ENCODE measurements around the gene CYSRT1.
"Not testable (repeated sequence)": the region's sequence is repeated elsewhere in the genome, so short reads cannot be mapped to it uniquely, and the experiment has no call there.

CYSRT1 gene

GRCh38 chr9:137241490-137242268 lies 16.7 kb downstream of the CYSRT1 start:
- H3K9me3 ChIP-seq (ENCODE audit: severe bottlenecking): no peaks in the 10 kb centered on the region
- peak overlapping the region; percentile 91 for H3K27ac ChIP-seq (ENCODE audit: poor library complexity, severe bottlenecking)
- H3K4me1 ChIP-seq (ENCODE audit: insufficient read depth, poor library complexity, severe bottlenecking): peaks cover 6% of the 10 kb centered on the region
- ATAC-seq (ENCODE audit: low read depth): no peak
- H3K36me3 ChIP-seq (ENCODE audit: low read depth): peaks cover 25% of the 10 kb centered on the region
- no peak for DNase-seq (ENCODE audit: low spot score)
- peak overlapping the region; percentile 99 for H3K4me3 ChIP-seq (ENCODE audit: severe bottlenecking)
- H3K27me3 ChIP-seq (ENCODE audit: insufficient read depth, poor library complexity, severe bottlenecking): no peaks in the 10 kb centered on the region
- no peak for TF ChIP-seq CTCF (IDR thresholded peaks at IDR 0.05; ENCODE audit: poor library complexity, severe bottlenecking)

GRCh38 chr9:137242269-137243203 lies 17.6 kb downstream of the CYSRT1 start:
- TF ChIP-seq CTCF (IDR thresholded peaks at IDR 0.05; ENCODE audit: poor library complexity, severe bottlenecking): no peak
- Histone ChIP-seq H3K9me3 (ENCODE audit: severe bottlenecking) (no peaks in the 10 kb centered on the region), H3K27ac (ENCODE audit: poor library complexity, severe bottlenecking) (peak overlapping the region; percentile 91), H3K36me3 (ENCODE audit: low read depth) (peaks cover 25% of the 10 kb centered on the region), H3K4me1 (ENCODE audit: insufficient read depth, poor library complexity, severe bottlenecking) (peaks cover 6% of the 10 kb centered on the region), H3K27me3 (ENCODE audit: insufficient read depth, poor library complexity, severe bottlenecking) (no peaks in the 10 kb centered on the region), H3K4me3 (ENCODE audit: severe bottlenecking) (peak overlapping the region; percentile 99)
- ATAC-seq (ENCODE audit: low read depth) (no peak), DNase-seq (ENCODE audit: low spot score) (no peak)

- H3K4me1 ChIP-seq (ENCODE audit: insufficient read depth, poor library complexity, severe bottlenecking); DNase-seq (ENCODE audit: low spot score); ATAC-seq (ENCODE audit: low read depth); H3K4me3 ChIP-seq (ENCODE audit: severe bottlenecking); H3K9me3 ChIP-seq (ENCODE audit: severe bottlenecking); H3K27me3 ChIP-seq (ENCODE audit: insufficient read depth, poor library complexity, severe bottlenecking): not testable (repeated sequence)
- H3K36me3 ChIP-seq (ENCODE audit: low read depth): peaks cover 25% of the 10 kb centered on the region
- peak overlapping the region; percentile 91 for H3K27ac ChIP-seq (ENCODE audit: poor library complexity, severe bottlenecking)
These were observed 18.3 kb downstream of the CYSRT1 start for GRCh38 chr9:137243266-137243625.

- H3K36me3 ChIP-seq (ENCODE audit: low read depth): peaks cover 25% of the 10 kb centered on the region
- TF ChIP-seq CTCF (IDR thresholded peaks at IDR 0.05; ENCODE audit: poor library complexity, severe bottlenecking): no peak
- H3K4me1 ChIP-seq (ENCODE audit: insufficient read depth, poor library complexity, severe bottlenecking): peaks cover 6% of the 10 kb centered on the region
- ATAC-seq (ENCODE audit: low read depth) (peak; percentile 5; the same call in 2 of the 3 replicates), DNase-seq (ENCODE audit: low spot score) (no peak)
- no peaks in the 10 kb centered on the region for H3K27me3 ChIP-seq (ENCODE audit: insufficient read depth, poor library complexity, severe bottlenecking)
- peak overlapping the region; percentile 91 for H3K27ac ChIP-seq (ENCODE audit: poor library complexity, severe bottlenecking)
- H3K4me3 ChIP-seq (ENCODE audit: severe bottlenecking): no peak overlapping the region
- no peaks in the 10 kb centered on the region for H3K9me3 ChIP-seq (ENCODE audit: severe bottlenecking)
These were observed 18.9 kb downstream of the CYSRT1 start for GRCh38 chr9:137243626-137244485.
